Naive thymus-derived CD4-positive, alpha-beta T cell (primary cell): ENCODE data around the gene PTK6. TPM values are rescaled to one million over a fixed set of nuclear protein-coding genes. Genes with fewer than 3 reads are reported as not detected.
A peak's percentile ranks its signal among the peaks of the same experiment; 100 is the strongest.

Source experiments
- ATAC-seq: fragments of 150-1000 bp; cut with Tn5 transposase; 2 replicates; pipeline ENCODE4 v1.10.0; 2021; ENCODE audit warnings: mild to moderate bottlenecking, moderate library complexity
- CTCF ChIA-PET: fragments of 350-600 bp; sonication (Branson Sonifier 250); formaldehyde crosslinking; loops from one replicate; lab custom pipeline; 2021; ENCODE audit warnings: antibody characterized with exemption; lab: Charles Lee
- POLR2A ChIA-PET: fragments of 350-600 bp; sonication (Branson Sonifier 250); formaldehyde crosslinking; loops from one replicate; lab custom pipeline; 2021; ENCODE audit warnings: antibody characterized with exemption, inconsistent platforms; lab: Charles Lee
- DNase-seq, 9 donors: peaks; one replicate each; pipeline versions ENCODE4 v3.0.0 to v3.0.0-alpha.2; 2020 to 2022; ENCODE audit warnings: mixed read lengths in 1 of 9
- H3K27ac ChIP-seq: one replicate; pipeline ENCODE4 v1.7.0; 2013; ENCODE audit warnings: mild to moderate bottlenecking, low read depth, low read length, moderate library complexity
- H3K27me3 ChIP-seq, 2 donors: one replicate each; pipeline ENCODE4 v1.7.0; 2013; ENCODE audit warnings: low read length in 2 of 2, mild to moderate bottlenecking in 2 of 2, moderate library complexity in 2 of 2; ENCODE audit not compliant: control insufficient read depth in 2 of 2, insufficient read depth in 2 of 2
- H3K36me3 ChIP-seq, 3 experiments: 1 replicate in 2 of 3; 2 replicates in 1 of 3; pipeline ENCODE4 v1.7.0; 2013; ENCODE audit warnings: low read length in 3 of 3, mild to moderate bottlenecking in 3 of 3, moderate library complexity in 1 of 3; ENCODE audit not compliant: insufficient read depth in 3 of 3, control insufficient read depth in 2 of 3
- H3K4me1 ChIP-seq, 2 donors: one replicate each; pipeline ENCODE4 v1.7.0; 2013; ENCODE audit warnings: low read length in 2 of 2, mild to moderate bottlenecking in 2 of 2, moderate library complexity in 1 of 2; ENCODE audit not compliant: control insufficient read depth in 2 of 2, insufficient read depth in 2 of 2
- H3K4me3 ChIP-seq: 2 replicates; pipeline ENCODE4 v1.7.0; 2013; ENCODE audit warnings: mild to moderate bottlenecking, low read length
- H3K9me3 ChIP-seq, 3 experiments: 1 replicate in 2 of 3; 2 replicates in 1 of 3; pipeline ENCODE4 v1.7.0; 2013; ENCODE audit warnings: low read length in 3 of 3; ENCODE audit not compliant: control insufficient read depth in 2 of 3
- H3K27ac Mint-ChIP-seq, 9 donors: one replicate each; pipeline ENCODE4 v1.8.0; 2020 to 2022; ENCODE audit warnings: mixed read lengths in 9 of 9, mild to moderate bottlenecking in 8 of 9, moderate library complexity in 5 of 9, inconsistent platforms in 2 of 9
- H3K27me3 Mint-ChIP-seq, 5 donors: one replicate each; pipeline ENCODE4 v1.8.0; 2021 to 2022; ENCODE audit warnings: mixed read lengths in 5 of 5, mild to moderate bottlenecking in 1 of 5
- H3K36me3 Mint-ChIP-seq, 5 donors: one replicate each; pipeline ENCODE4 v1.8.0; 2020 to 2022; ENCODE audit warnings: mixed read lengths in 5 of 5, mild to moderate bottlenecking in 3 of 5, inconsistent platforms in 1 of 5
- H3K4me1 Mint-ChIP-seq, 7 donors: one replicate each; pipeline ENCODE4 v1.8.0; 2020 to 2022; ENCODE audit warnings: mixed read lengths in 7 of 7, mild to moderate bottlenecking in 3 of 7, inconsistent platforms in 1 of 7
- H3K4me3 Mint-ChIP-seq, 10 donors: one replicate each; pipeline ENCODE4 v1.8.0; 2020 to 2022; ENCODE audit warnings: mild to moderate bottlenecking in 10 of 10, mixed read lengths in 10 of 10, moderate library complexity in 6 of 10, inconsistent platforms in 2 of 10
- H3K9me3 Mint-ChIP-seq, 11 donors: one replicate each; pipeline ENCODE4 v1.8.0; 2020 to 2022; ENCODE audit warnings: mixed read lengths in 11 of 11, mild to moderate bottlenecking in 4 of 11, inconsistent platforms in 1 of 11, moderate library complexity in 1 of 11
- intact Hi-C, 2 donors: fragments of 100-400 bp; cut with micrococcal nuclease; formaldehyde crosslinking; loops; one replicate each; pipeline ENCODE4 v1.15.1; 2023
- polyA plus RNA-seq, 2 donors: library from polyadenylated mRNA; unstranded; fragments of 300-500 nt; fragmentation: Illumina TruSeq; gene quantifications; one replicate each; pipeline ENCODE4 v1.2.3, GENCODE V29; 2021
- total RNA-seq, 6 experiments: library from RNA in 5 of 6; stranded (reverse) in 5 of 6; gene quantifications; 1 replicate in 5 of 6; 2 replicates in 1 of 6; pipeline ENCODE4 v1.2.3 and lab custom pipeline; 2021 to 2026

Gene PTK6
- total and polyA plus RNA-seq, 7 experiments from 2014 or later, result 0.07 to 0.96 (median 0.40) TPM; not detected in 1

- Mint-ChIP-seq H3K4me3 (peak overlapping the region in 1 of 10 donors; percentile 1), H3K9me3 (no peaks in the 10 kb centered on the region), H3K27me3 (peaks cover 0 to 17% (median 5%) of the 10 kb centered on the region in 5 donors), H3K36me3 (no peaks in the 10 kb centered on the region), H3K27ac (peak overlapping the region in 2 of 9 donors; percentile 32 to 41), H3K4me1 (peaks cover under 1 to 8% (median 5%) of the 10 kb centered on the region in 7 donors)
- DNase-seq (no peak), ATAC-seq (no peak)
- intact Hi-C loops, result no loop called here
- H3K27ac ChIP-seq, result no peak overlapping the region
- no peaks in the 10 kb centered on the region for H3K27me3 ChIP-seq
- H3K9me3 ChIP-seq, result no peaks in the 10 kb centered on the region
- no peaks in the 10 kb centered on the region for H3K4me1 ChIP-seq
- no peak overlapping the region for H3K4me3 ChIP-seq
- ChIA-PET POLR2A (interaction anchor here (1.6 kb wide), 1 partner anchor 8 kb away, joined by 4 read pairs; no protein-coding TSS in a partner anchor), CTCF (interaction anchor here (0.5 to 0.6 kb wide), 2 partner anchors 13 to 37 kb away, joined by 3 read pairs; no protein-coding TSS in a partner anchor)
- no peaks in the 10 kb centered on the region for H3K36me3 ChIP-seq
Measured at GRCh38 chr20:63544958-63545516, 7.9 kb upstream of the PTK6 start.

DNA sequence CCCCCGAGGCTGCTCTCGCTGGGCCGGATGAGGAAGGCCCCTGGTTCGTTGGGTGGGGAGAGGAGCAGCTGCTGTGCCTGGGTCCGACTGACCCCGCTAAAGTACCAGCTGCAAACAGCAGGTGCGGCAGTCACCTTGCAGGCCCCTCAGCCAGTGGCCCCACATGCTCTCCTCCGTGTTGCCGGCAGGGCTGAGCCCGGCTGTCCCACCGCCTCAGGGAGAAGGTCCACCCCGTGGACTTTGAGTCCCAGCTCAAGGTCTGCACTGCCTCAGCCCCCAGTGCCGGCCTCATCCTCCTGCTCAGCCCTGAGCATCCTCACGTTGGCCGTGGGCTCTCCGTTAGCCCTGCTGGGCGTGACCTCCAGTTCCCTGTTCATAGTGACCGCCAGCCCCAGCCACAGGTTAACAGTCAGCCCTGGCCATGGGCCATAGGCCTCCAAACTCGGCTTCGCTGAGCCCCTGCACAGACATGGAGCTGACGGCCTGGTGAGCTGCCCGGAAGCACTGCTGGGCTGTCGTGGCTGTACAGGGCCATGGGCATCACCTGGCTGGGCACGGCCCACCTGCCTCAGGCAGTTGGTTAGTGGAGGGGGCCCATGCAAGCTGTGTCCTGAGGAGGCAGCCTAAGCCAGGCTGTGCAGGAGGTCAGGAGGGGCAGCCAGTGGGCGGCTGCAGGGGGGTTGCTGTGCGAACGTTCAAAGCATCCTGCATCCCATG lies 7.2 kb upstream of the PTK6 start:
- CTCF ChIA-PET, result interaction anchor here (0.5 to 1.5 kb wide), 3 partner anchors 13 to 113 kb away, joined by 3 read pairs; partner anchors contain the start of gene RTEL1
- no peak overlapping the region for H3K4me3 Mint-ChIP-seq
- no peaks in the 10 kb centered on the region for H3K36me3 Mint-ChIP-seq
- peak overlapping the region in 1 of 9 donors; percentile 41 for H3K27ac Mint-ChIP-seq
- Histone ChIP-seq H3K4me3 (no peak overlapping the region), H3K36me3 (no peaks in the 10 kb centered on the region), H3K4me1 (no peaks in the 10 kb centered on the region), H3K27ac (no peak overlapping the region), H3K27me3 (no peaks in the 10 kb centered on the region), H3K9me3 (no peaks in the 10 kb centered on the region)
- no peaks in the 10 kb centered on the region for H3K9me3 Mint-ChIP-seq
- no peak for DNase-seq
- intact Hi-C loops, result no loop called here
- POLR2A ChIA-PET, result interaction anchor here (1.6 kb wide), 1 partner anchor 9 kb away, joined by 4 read pairs; no protein-coding TSS in a partner anchor
- H3K27me3 Mint-ChIP-seq, result peaks cover 0 to 11% (median 2%) of the 10 kb centered on the region in 5 donors
- H3K4me1 Mint-ChIP-seq, result peaks cover 0 to 8% (median 4%) of the 10 kb centered on the region in 7 donors
- no peak for ATAC-seq

- no peaks in the 10 kb centered on the region for H3K36me3 ChIP-seq
- H3K4me3 ChIP-seq, result no peak overlapping the region
- Mint-ChIP-seq H3K27me3 (peaks cover 0 to 8% (median 0%) of the 10 kb centered on the region in 5 donors), H3K9me3 (no peaks in the 10 kb centered on the region), H3K4me3 (peak overlapping the region in 1 of 10 donors; percentile 2), H3K27ac (no peak overlapping the region), H3K4me1 (peaks cover 0 to 8% (median 5%) of the 10 kb centered on the region in 7 donors), H3K36me3 (no peaks in the 10 kb centered on the region)
- POLR2A ChIA-PET, result no interaction called here
- ATAC-seq (no peak), DNase-seq (no peak)
- CTCF ChIA-PET, result interaction anchor here (1.5 kb wide), 1 partner anchor 114 kb away, joined by 3 read pairs; the partner anchor contains the start of gene RTEL1
- intact Hi-C loops, result no loop called here
- no peaks in the 10 kb centered on the region for H3K27me3 ChIP-seq
- H3K9me3 ChIP-seq, result no peaks in the 10 kb centered on the region
- H3K4me1 ChIP-seq, result peaks cover 3 to 7% of the 10 kb centered on the region in 2 donors
- H3K27ac ChIP-seq, result no peak overlapping the region
Measured at GRCh38 chr20:63543733-63544132, 6.6 kb upstream of the PTK6 start.

DNA sequence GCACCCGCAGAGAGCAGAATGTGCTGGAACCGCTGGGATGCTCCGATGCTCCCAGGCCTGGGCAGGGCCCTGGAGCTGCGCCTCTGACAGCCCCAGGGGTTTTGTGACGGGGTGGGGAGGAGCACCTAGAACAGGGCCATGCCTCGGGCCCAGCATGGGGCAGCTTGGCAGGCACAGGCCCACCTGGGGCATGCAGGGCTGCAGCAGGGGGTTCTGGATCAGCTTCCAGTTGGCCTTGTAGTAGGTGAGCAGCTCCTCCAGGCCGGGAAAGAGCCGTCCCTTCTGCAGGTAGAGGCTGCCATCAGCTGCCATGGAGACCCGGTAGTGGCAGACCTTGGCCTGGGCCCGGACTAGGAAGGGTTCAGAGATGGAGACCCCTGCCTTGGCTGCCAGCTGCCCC lies 6.0 kb upstream of the PTK6 start:
- Histone ChIP-seq H3K36me3 (no peaks in the 10 kb centered on the region), H3K4me1 (peaks cover 8 to 12% of the 10 kb centered on the region in 2 donors), H3K27ac (no peak overlapping the region), H3K9me3 (no peaks in the 10 kb centered on the region), H3K4me3 (no peak overlapping the region), H3K27me3 (no peaks in the 10 kb centered on the region)
- POLR2A ChIA-PET, result no interaction called here
- peaks cover 0 to 8% (median 0%) of the 10 kb centered on the region in 5 donors for H3K27me3 Mint-ChIP-seq
- H3K9me3 Mint-ChIP-seq, result no peaks in the 10 kb centered on the region
- CTCF ChIA-PET, result interaction anchor here (1.5 kb wide), 1 partner anchor 115 kb away, joined by 3 read pairs; the partner anchor contains the start of gene RTEL1
- no peak overlapping the region for H3K4me3 Mint-ChIP-seq
- H3K4me1 Mint-ChIP-seq, result peaks cover 0 to 8% (median 5%) of the 10 kb centered on the region in 7 donors
- intact Hi-C loops, result no loop called here
- DNase-seq (no peak), ATAC-seq (no peak)
- no peak overlapping the region for H3K27ac Mint-ChIP-seq
- H3K36me3 Mint-ChIP-seq, result no peaks in the 10 kb centered on the region

DNA sequence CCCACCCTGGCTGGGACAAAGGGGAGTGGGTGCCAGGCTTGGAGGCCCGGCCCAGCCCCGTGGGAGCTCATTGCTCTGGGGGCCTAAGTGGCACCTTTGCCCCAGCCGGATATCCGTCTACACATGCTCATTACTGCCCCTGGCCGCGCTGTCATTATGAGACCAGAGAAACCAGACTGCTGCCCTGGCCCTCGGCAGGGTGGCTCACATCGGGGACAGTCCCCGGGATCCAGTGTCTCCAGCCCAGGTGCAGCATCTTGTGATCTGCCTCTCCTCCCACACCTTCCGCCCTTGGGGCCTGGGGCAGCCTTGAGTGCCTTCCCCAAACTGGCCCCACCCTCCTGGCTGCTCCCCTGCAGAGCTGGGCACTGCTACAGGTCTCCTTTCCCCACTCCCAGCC lies 5.5 kb upstream of the PTK6 start:
- H3K27me3 Mint-ChIP-seq, result peaks cover 0 to 8% (median 0%) of the 10 kb centered on the region in 5 donors
- Histone ChIP-seq H3K4me1 (peaks cover 8 to 12% of the 10 kb centered on the region in 2 donors), H3K36me3 (no peaks in the 10 kb centered on the region), H3K27ac (no peak overlapping the region), H3K9me3 (no peaks in the 10 kb centered on the region), H3K27me3 (no peaks in the 10 kb centered on the region), H3K4me3 (no peak overlapping the region)
- intact Hi-C loops, result no loop called here
- ChIA-PET POLR2A (no interaction called here), CTCF (interaction anchor here (1.5 kb wide), 1 partner anchor 115 kb away, joined by 3 read pairs; the partner anchor contains the start of gene RTEL1)
- peaks cover 3 to 10% (median 5%) of the 10 kb centered on the region in 7 donors for H3K4me1 Mint-ChIP-seq
- ATAC-seq (no peak), DNase-seq (no peak)
- H3K9me3 Mint-ChIP-seq, result no peaks in the 10 kb centered on the region
- no peak overlapping the region for H3K27ac Mint-ChIP-seq
- H3K4me3 Mint-ChIP-seq, result no peak overlapping the region
- H3K36me3 Mint-ChIP-seq, result no peaks in the 10 kb centered on the region

- ChIA-PET POLR2A (interaction anchor here (0.6 kb wide), 1 partner anchor 24 kb away, joined by 3 read pairs; no protein-coding TSS in a partner anchor), CTCF (no interaction called here)
- ATAC-seq (no peak), DNase-seq (no peak)
- Mint-ChIP-seq H3K27ac (no peak overlapping the region), H3K4me1 (peaks cover 4 to 12% (median 7%) of the 10 kb centered on the region in 7 donors), H3K9me3 (no peaks in the 10 kb centered on the region), H3K36me3 (no peaks in the 10 kb centered on the region), H3K27me3 (peaks cover 0 to 8% (median 0%) of the 10 kb centered on the region in 5 donors), H3K4me3 (no peak overlapping the region)
- H3K4me1 ChIP-seq, result peaks cover 12 to 17% of the 10 kb centered on the region in 2 donors
- H3K9me3 ChIP-seq, result no peaks in the 10 kb centered on the region
- H3K36me3 ChIP-seq, result no peaks in the 10 kb centered on the region
- no peaks in the 10 kb centered on the region for H3K27me3 ChIP-seq
- intact Hi-C loops, result no loop called here
- H3K4me3 ChIP-seq, result no peak overlapping the region
- H3K27ac ChIP-seq, result no peak overlapping the region
Measured at GRCh38 chr20:63542031-63542559, 4.9 kb upstream of the PTK6 start.
